Endodermal cell (in vitro differentiated cells): ENCODE results near the gene LILRA6. TPM values are rescaled to one million over a fixed set of nuclear protein-coding genes. Genes with fewer than 3 reads are reported as not detected.

Experiments
- DNase-seq: peaks from one replicate; pipeline ENCODE4 v3.0.0-alpha.2; 2017
- H3K27ac ChIP-seq: 2 replicates; pipeline ENCODE4 v1.5.1; 2013; ENCODE audit warnings: mild to moderate bottlenecking, low read depth, low read length, moderate library complexity
- H3K27me3 ChIP-seq: 2 replicates; pipeline ENCODE4 v1.6.1; 2013; ENCODE audit warnings: mild to moderate bottlenecking, low read length, moderate library complexity; ENCODE audit not compliant: insufficient read depth, control insufficient read depth, poor library complexity, severe bottlenecking
- H3K36me3 ChIP-seq: 2 replicates; pipeline ENCODE4 v1.7.0; 2013; ENCODE audit warnings: mild to moderate bottlenecking, low read length, moderate library complexity; ENCODE audit not compliant: control insufficient read depth, insufficient read depth
- H3K4me1 ChIP-seq: one replicate; pipeline ENCODE4 v1.7.0; 2013; ENCODE audit warnings: low read length; ENCODE audit not compliant: control insufficient read depth, insufficient read depth
- H3K4me3 ChIP-seq: 2 replicates; pipeline ENCODE4 v1.5.1; 2013; ENCODE audit warnings: mild to moderate bottlenecking, low read length, moderate library complexity
- H3K9ac ChIP-seq: 2 replicates; pipeline ENCODE4 v1.6.1; 2013; ENCODE audit warnings: mild to moderate bottlenecking, low read length, moderate library complexity; ENCODE audit not compliant: poor library complexity, severe bottlenecking; ENCODE audit errors: extremely low read depth
- H3K9me3 ChIP-seq: 2 replicates; pipeline ENCODE4 v1.6.1; 2013; ENCODE audit warnings: mild to moderate bottlenecking, low read length, moderate library complexity; ENCODE audit not compliant: control insufficient read depth
- H3K27ac Mint-ChIP-seq: 2 replicates; pipeline ENCODE4 v1.8.0; 2020; ENCODE audit warnings: mixed read lengths
- H3K27me3 Mint-ChIP-seq: 2 replicates; pipeline ENCODE4 v1.8.0; 2021; ENCODE audit warnings: mild to moderate bottlenecking, mixed read lengths; ENCODE audit not compliant: insufficient read depth
- H3K36me3 Mint-ChIP-seq: 2 replicates; pipeline ENCODE4 v1.8.0; 2020; ENCODE audit warnings: low read depth, mixed read lengths
- H3K4me1 Mint-ChIP-seq: 2 replicates; pipeline ENCODE4 v1.8.0; 2020; ENCODE audit warnings: mixed read lengths
- H3K4me3 Mint-ChIP-seq: 2 replicates; pipeline ENCODE4 v1.8.0; 2020; ENCODE audit warnings: mild to moderate bottlenecking, moderate library complexity, mixed read lengths
- H3K9me3 Mint-ChIP-seq: 2 replicates; pipeline ENCODE4 v1.8.0; 2020; ENCODE audit warnings: mild to moderate bottlenecking, mixed read lengths
- WGBS, 2 experiments: methylation state at CpG; one replicate each; pipeline versions ENCODE4 v1.1.5 to v1.1.7; 2013; ENCODE audit warnings: missing lambda C conversion rate in 2 of 2, mixed read lengths in 1 of 2; ENCODE audit not compliant: insufficient coverage in 1 of 2, insufficient read length in 1 of 2; 5-methylcytosine and 5-hydroxymethylcytosine counted together
- total RNA-seq, 2 donors: library from RNA; stranded (reverse); fragmentation: NEBNext Ultra II Directional in 1 of 2; extraction: Animal tissue kit (Norgen Biotek cat#: 25700) in 1 of 2; gene quantifications; 2 replicates in 1 of 2; 3 replicates in 1 of 2; pipeline ENCODE4 v1.2.1, GENCODE V29; 2021
- TF ChIP-seq, protein P1 (sequence below): fragments of 200-600 bp; sonication (generic); conservative IDR thresholded peaks from 2 replicates; pipeline ENCODE4 v1.5.0; 2021; ENCODE audit warnings: antibody characterized with exemption, mild to moderate bottlenecking

Gene LILRA6
- total RNA-seq, 2 donors from 2014 or later, result not detected

DNA sequence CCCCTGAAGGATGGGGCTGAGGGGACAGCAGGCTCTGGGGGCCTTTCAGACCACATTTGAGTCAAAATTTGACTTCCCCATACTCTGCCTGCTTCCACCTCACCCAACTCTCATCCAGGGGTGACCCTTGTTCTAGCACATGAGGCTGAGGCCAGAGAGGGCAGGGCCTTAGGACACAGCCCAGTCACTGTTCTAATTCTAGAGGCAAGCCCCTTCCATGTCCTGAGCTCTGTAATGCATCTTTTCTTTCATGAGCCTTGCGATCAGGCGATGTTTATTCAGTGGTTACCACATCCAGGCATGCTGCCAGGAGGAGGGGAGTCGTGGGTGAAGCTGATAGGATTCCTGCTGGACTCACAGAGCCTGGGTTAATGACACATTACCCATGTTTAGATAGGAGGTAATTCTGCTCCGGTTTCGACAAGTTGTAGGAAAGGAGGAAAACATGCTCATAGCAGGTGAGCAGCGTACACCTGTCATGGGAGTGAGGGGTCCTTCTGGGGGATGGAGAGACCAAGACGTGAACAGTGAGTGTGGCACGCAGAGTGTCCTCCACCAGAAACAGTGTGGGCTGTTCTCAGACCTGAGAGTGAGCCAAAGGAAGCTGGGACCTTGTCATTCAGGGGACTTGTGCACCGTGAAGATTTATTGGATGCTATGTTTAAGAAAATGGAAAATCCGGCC, 32.6 kb downstream of the LILRA6 start:
- no peak overlapping the region for H3K4me3 Mint-ChIP-seq
- Histone ChIP-seq H3K9me3 (no peaks in the 10 kb centered on the region), H3K4me3 (no peak overlapping the region), H3K4me1 (peaks cover 3% of the 10 kb centered on the region), H3K36me3 (peaks cover 28% of the 10 kb centered on the region), H3K27ac (peak overlapping the region; percentile 52), H3K27me3 (no peaks in the 10 kb centered on the region), H3K9ac (no peak overlapping the region)
- peaks cover 25% of the 10 kb centered on the region for H3K4me1 Mint-ChIP-seq
- H3K36me3 Mint-ChIP-seq, result peaks cover 57% of the 10 kb centered on the region
- WGBS, 2 experiments, result 89% methylated on average over 8 to 10 of the region's 10 CpGs
- H3K9me3 Mint-ChIP-seq, result peaks cover under 1% of the 10 kb centered on the region
- H3K27me3 Mint-ChIP-seq, result no peaks in the 10 kb centered on the region
- DNase-seq, result no peak
- H3K27ac Mint-ChIP-seq, result peak overlapping the region; percentile 4
- TF ChIP-seq, protein P1, sequence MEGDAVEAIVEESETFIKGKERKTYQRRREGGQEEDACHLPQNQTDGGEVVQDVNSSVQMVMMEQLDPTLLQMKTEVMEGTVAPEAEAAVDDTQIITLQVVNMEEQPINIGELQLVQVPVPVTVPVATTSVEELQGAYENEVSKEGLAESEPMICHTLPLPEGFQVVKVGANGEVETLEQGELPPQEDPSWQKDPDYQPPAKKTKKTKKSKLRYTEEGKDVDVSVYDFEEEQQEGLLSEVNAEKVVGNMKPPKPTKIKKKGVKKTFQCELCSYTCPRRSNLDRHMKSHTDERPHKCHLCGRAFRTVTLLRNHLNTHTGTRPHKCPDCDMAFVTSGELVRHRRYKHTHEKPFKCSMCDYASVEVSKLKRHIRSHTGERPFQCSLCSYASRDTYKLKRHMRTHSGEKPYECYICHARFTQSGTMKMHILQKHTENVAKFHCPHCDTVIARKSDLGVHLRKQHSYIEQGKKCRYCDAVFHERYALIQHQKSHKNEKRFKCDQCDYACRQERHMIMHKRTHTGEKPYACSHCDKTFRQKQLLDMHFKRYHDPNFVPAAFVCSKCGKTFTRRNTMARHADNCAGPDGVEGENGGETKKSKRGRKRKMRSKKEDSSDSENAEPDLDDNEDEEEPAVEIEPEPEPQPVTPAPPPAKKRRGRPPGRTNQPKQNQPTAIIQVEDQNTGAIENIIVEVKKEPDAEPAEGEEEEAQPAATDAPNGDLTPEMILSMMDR, result no peak

DNA sequence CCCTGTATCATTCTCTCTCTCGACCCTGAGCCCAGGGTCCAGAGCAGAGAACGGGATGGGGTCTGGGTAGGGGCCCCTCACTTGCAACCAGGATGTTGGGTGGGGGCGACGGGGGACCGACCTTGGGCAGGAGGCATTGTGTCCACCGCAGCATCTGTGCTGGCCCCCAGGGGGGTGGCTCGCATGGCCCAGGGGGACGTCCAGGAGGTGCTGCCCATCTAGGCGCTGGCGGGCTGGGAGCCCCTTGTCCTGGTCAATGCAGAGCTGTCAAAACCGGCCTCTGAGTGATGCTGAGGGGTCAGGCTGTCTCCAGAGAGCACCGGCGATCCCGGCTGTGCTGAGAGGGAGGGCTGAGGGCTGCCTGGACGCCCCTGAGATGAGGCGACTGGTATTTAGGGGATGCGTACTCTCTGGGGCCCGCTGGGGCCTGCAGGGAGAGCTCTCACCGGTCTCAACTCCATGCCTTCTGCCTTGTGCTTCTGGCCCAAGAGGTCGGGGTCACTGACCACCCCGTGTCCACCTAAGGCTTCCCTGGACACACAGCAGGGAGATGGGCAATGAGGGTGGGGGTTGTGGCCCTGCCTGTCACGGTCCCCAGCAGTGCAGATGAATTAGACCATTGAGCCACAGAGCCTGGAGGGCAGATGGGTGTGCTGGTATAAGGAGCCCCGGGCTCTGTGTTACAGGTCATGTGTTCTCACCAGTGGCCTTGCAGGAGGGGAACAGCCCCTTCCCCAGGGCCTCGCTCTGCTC, 33.4 kb downstream of the LILRA6 start:
- peaks cover 27% of the 10 kb centered on the region for H3K4me1 Mint-ChIP-seq
- peak overlapping the region; percentile 52 for H3K27ac ChIP-seq
- 65 to 78% methylated on average over 19 to 24 of the region's 24 CpGs for WGBS, 2 experiments
- H3K4me3 ChIP-seq, result no peak overlapping the region
- H3K4me1 ChIP-seq, result peaks cover 10% of the 10 kb centered on the region
- H3K9me3 ChIP-seq, result no peaks in the 10 kb centered on the region
- no peak overlapping the region for H3K4me3 Mint-ChIP-seq
- H3K36me3 ChIP-seq, result peaks cover 35% of the 10 kb centered on the region
- no peaks in the 10 kb centered on the region for H3K9me3 Mint-ChIP-seq
- peak overlapping the region; percentile 91 for H3K27ac Mint-ChIP-seq
- peak; percentile 86 for DNase-seq
- peaks cover 64% of the 10 kb centered on the region for H3K36me3 Mint-ChIP-seq
- TF ChIP-seq, protein P1, result no peak
- H3K27me3 ChIP-seq, result no peaks in the 10 kb centered on the region
- H3K27me3 Mint-ChIP-seq, result no peaks in the 10 kb centered on the region
- H3K9ac ChIP-seq, result no peak overlapping the region

DNA sequence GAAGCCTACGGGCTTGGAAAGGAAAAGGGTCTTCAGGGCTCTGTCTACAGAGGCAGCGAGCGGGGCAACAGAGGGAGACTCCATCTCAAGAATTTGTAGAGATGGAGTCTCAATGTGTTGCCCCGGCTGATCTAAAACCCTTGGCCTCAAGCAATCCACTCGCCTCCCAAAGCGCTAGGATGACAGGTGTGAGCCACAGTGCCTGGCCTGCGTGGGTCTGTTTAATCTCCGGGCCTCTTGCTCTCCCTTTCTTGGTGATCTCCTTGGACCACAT, 33.9 kb downstream of the LILRA6 start:
- no peaks in the 10 kb centered on the region for H3K9me3 ChIP-seq
- Mint-ChIP-seq H3K9me3 (no peaks in the 10 kb centered on the region), H3K4me1 (peaks cover 31% of the 10 kb centered on the region), H3K4me3 (no peak overlapping the region), H3K36me3 (peaks cover 67% of the 10 kb centered on the region), H3K27me3 (no peaks in the 10 kb centered on the region), H3K27ac (peak overlapping the region; percentile 91)
- WGBS, 2 experiments, result 82 to 87% methylated on average over 7 to 8 of the region's 8 CpGs
- TF ChIP-seq, protein P1, result no peak
- DNase-seq, result no peak
- peaks cover 15% of the 10 kb centered on the region for H3K4me1 ChIP-seq
- peaks cover 40% of the 10 kb centered on the region for H3K36me3 ChIP-seq
- no peak overlapping the region for H3K4me3 ChIP-seq
- H3K27ac ChIP-seq, result peak overlapping the region; percentile 52
- H3K27me3 ChIP-seq, result no peaks in the 10 kb centered on the region
- H3K9ac ChIP-seq, result no peak overlapping the region
